T-helper 22 cell (primary cell): ENCODE results near the gene FPR3.
"Not testable (repeated sequence)": the region's sequence is repeated elsewhere in the genome, so short reads cannot be mapped to it uniquely, and the experiment has no call there.

Experiments used
- DNase-seq: peaks from one replicate; pipeline ENCODE4 v3.0.0-alpha.2; 2020; ENCODE audit warnings: low read depth

The FPR3 gene

GRCh38 chr19:51794885-51795490 lies at the start of gene FPR3:
Gene FPR3, plus strand, starts transcription at chr19:51795157. Its CDS starts 28,592 bp downstream, at chr19:51823749.
- no peak for DNase-seq

GRCh38 chr19:51746731-51747130 lies 48.2 kb upstream of the FPR3 start:
- DNase-seq: no peak

- DNase-seq: no peak
Observed at GRCh38 chr19:51749979-51750378, 45.0 kb upstream of the FPR3 start.

GRCh38 chr19:51750400-51751094 lies 44.4 kb upstream of the FPR3 start:
- DNase-seq: no peak

- DNase-seq: no peak
Observed at GRCh38 chr19:51751655-51752054, 43.3 kb upstream of the FPR3 start, which contains the start of gene FPR1. Gene FPR1, minus strand, starts transcription at chr19:51751878. Its CDS starts 4,884 bp downstream, at chr19:51746994.

- DNase-seq: no peak
Observed at GRCh38 chr19:51754109-51754508, 40.8 kb upstream of the FPR3 start.

GRCh38 chr19:51754770-51755169 lies 40.2 kb upstream of the FPR3 start:
- DNase-seq: no peak

- no peak for DNase-seq
Observed at GRCh38 chr19:51755571-51755970, 39.4 kb upstream of the FPR3 start.

- no peak for DNase-seq
Observed at GRCh38 chr19:51760697-51761356, 34.1 kb upstream of the FPR3 start, which contains the start of gene FPR2. Gene FPR2, plus strand, starts transcription at chr19:51761180. Its CDS starts 7,479 bp downstream, at chr19:51768659.

GRCh38 chr19:51761696-51762095 lies 33.3 kb upstream of the FPR3 start:
- DNase-seq: no peak

GRCh38 chr19:51765086-51765485 lies 29.9 kb upstream of the FPR3 start:
- no peak for DNase-seq

GRCh38 chr19:51766461-51766860 lies 28.5 kb upstream of the FPR3 start:
- DNase-seq: no peak

GRCh38 chr19:51771376-51772130 lies 23.4 kb upstream of the FPR3 start:
- DNase-seq: no peak

GRCh38 chr19:51772977-51773376 lies 22.0 kb upstream of the FPR3 start:
- DNase-seq: no peak

- not testable (repeated sequence) for DNase-seq
Observed at GRCh38 chr19:51776561-51776960, 18.4 kb upstream of the FPR3 start.

- DNase-seq: no peak
Observed at GRCh38 chr19:51777570-51778462, 17.1 kb upstream of the FPR3 start.

- no peak for DNase-seq
Observed at GRCh38 chr19:51779181-51779580, 15.8 kb upstream of the FPR3 start.

GRCh38 chr19:51779703-51780102 lies 15.3 kb upstream of the FPR3 start:
- no peak for DNase-seq

- DNase-seq: no peak
Observed at GRCh38 chr19:51780270-51780669, 14.7 kb upstream of the FPR3 start.

GRCh38 chr19:51781999-51782398 lies 13.0 kb upstream of the FPR3 start:
- no peak for DNase-seq

GRCh38 chr19:51783372-51783771 lies 11.6 kb upstream of the FPR3 start:
- no peak for DNase-seq
